Upper lobe of left lung (tissue), 4 donors: ENCODE data around the gene RHBDF2.

ENCODE experiments used
- CTCF ChIP-seq, 6 experiments: fragments of 450-650 bp in 4 of 6; fragments of 200-600 bp in 2 of 6; sonication (generic) in 2 of 6; IDR thresholded peaks; one replicate each; pipeline ENCODE4 v1.5.1; 2016 to 2019; ENCODE audit warnings: antibody characterized with exemption in 6 of 6
- EP300 ChIP-seq, 4 donors: sonication (generic); formaldehyde crosslinking; IDR thresholded peaks; one replicate each; pipeline ENCODE4 v1.5.1; 2017; ENCODE audit warnings: antibody characterized with exemption in 4 of 4, control low read depth in 2 of 4
- POLR2A ChIP-seq, 4 donors: fragments of 450-650 bp; IDR thresholded peaks; one replicate each; pipeline ENCODE4 v1.5.1; 2016 to 2017; ENCODE audit warnings: antibody characterized with exemption in 4 of 4, mild to moderate bottlenecking in 2 of 4
- POLR2AphosphoS5 ChIP-seq, 2 donors: sonication (generic); formaldehyde crosslinking; IDR thresholded peaks; one replicate each; pipeline ENCODE4 v1.5.1; 2017; ENCODE audit warnings: antibody characterized with exemption in 2 of 2

- TF ChIP-seq POLR2AphosphoS5 (IDR thresholded peaks at IDR 0.05) (no peak), POLR2A (IDR thresholded peaks at IDR 0.05) (no peak), EP300 (IDR thresholded peaks at IDR 0.05) (no peak), CTCF (IDR thresholded peaks at IDR 0.05) (no peak)
Observed at GRCh38 chr17:76497699-76497978, 3.6 kb downstream of the RHBDF2 start.
